H1 (cell line): ENCODE data around the gene BMERB1. TPM values are rescaled to one million over a fixed set of nuclear protein-coding genes. Genes with fewer than 3 reads are reported as not detected.

Experiments
- CTCF ChIA-PET: fragments of 300-600 bp; sonication (Branson Sonifier 250); formaldehyde crosslinking; loops from one replicate; lab custom pipeline; 2021; ENCODE audit not compliant: partially characterized antibody; lab: Charles Lee
- POLR2A ChIA-PET: fragments of 300-600 bp; sonication (Branson Sonifier 250); formaldehyde crosslinking; loops from one replicate; lab custom pipeline; 2021; ENCODE audit warnings: inconsistent platforms; ENCODE audit not compliant: partially characterized antibody; lab: Charles Lee
- DNase-seq, 2 experiments: peaks; one replicate each; pipeline versions ENCODE4 v3.0.0 to v3.0.0-alpha.2; 2010 to 2022; ENCODE audit warnings: low spot score in 2 of 2, low read depth in 1 of 2, mixed read lengths in 1 of 2
- FAIRE-seq: peaks from 2 replicates; lab custom pipeline; 2011; peaks lifted over from hg19 to GRCh38; lab: Jason Lieb, UNC
- H2AFZ ChIP-seq: 2 replicates; pipeline ENCODE4 v1.8.1; 2012; ENCODE audit warnings: low read length, inconsistent platforms
- H2AK5ac ChIP-seq: 2 replicates; pipeline ENCODE4 v1.6.1; 2013; ENCODE audit warnings: low read depth, low read length
- H2BK120ac ChIP-seq: replicated peaks from 2 replicates; pipeline ENCODE3; 2013; ENCODE audit warnings: low read depth, low read length, inconsistent platforms
- H2BK12ac ChIP-seq: 2 replicates; pipeline ENCODE4 v1.6.1; 2013; ENCODE audit warnings: low read depth, low read length
- H2BK15ac ChIP-seq: 2 replicates; pipeline ENCODE4 v1.6.1; 2013; ENCODE audit warnings: low read length
- H2BK20ac ChIP-seq: 2 replicates; pipeline ENCODE4 v1.6.1; 2013; ENCODE audit warnings: low read length
- H2BK5ac ChIP-seq: 2 replicates; pipeline ENCODE4 v1.6.1; 2013; ENCODE audit warnings: low read depth, low read length
- H3K14ac ChIP-seq: 2 replicates; pipeline ENCODE4 v1.6.1; 2013; ENCODE audit warnings: inconsistent platforms; ENCODE audit not compliant: insufficient read length
- H3K18ac ChIP-seq: 2 replicates; pipeline ENCODE4 v1.6.1; 2013; ENCODE audit warnings: low read length; ENCODE audit errors: extremely low read depth
- H3K23ac ChIP-seq: 2 replicates; pipeline ENCODE4 v1.6.1; 2013; ENCODE audit warnings: inconsistent platforms; ENCODE audit not compliant: insufficient read length
- H3K23me2 ChIP-seq: 2 replicates; pipeline ENCODE4 v1.6.1; 2013; ENCODE audit warnings: low read depth, low read length
- H3K27ac ChIP-seq: 2 replicates; pipeline ENCODE4 v1.6.1; 2011; ENCODE audit warnings: low read depth, low read length, inconsistent platforms
- H3K27me3 ChIP-seq, 4 experiments: replicated peaks in 1 of 4; 1 replicate in 1 of 4; 2 replicates in 3 of 4; pipeline versions ENCODE4 v1.6.1 to v1.8.1; 2011 to 2013; ENCODE audit warnings: low read length in 3 of 4, mild to moderate bottlenecking in 3 of 4, inconsistent platforms in 2 of 4, mixed read lengths in 2 of 4, moderate library complexity in 1 of 4; ENCODE audit not compliant: control insufficient read depth in 3 of 4, insufficient read depth in 3 of 4; ENCODE audit errors: extremely low read depth in 1 of 4
- H3K36me3 ChIP-seq, 4 experiments: 2 replicates each; pipeline versions ENCODE4 v1.6.1 to v1.8.1; 2011 to 2013; ENCODE audit warnings: mild to moderate bottlenecking in 4 of 4, low read length in 3 of 4, moderate library complexity in 2 of 4, control low read depth in 1 of 4, inconsistent platforms in 1 of 4; ENCODE audit not compliant: insufficient read depth in 4 of 4, control insufficient read depth in 2 of 4
- H3K4ac ChIP-seq: replicated peaks from 2 replicates; pipeline ENCODE3; 2013; ENCODE audit warnings: low read length, low read depth, mixed read lengths, inconsistent platforms; ENCODE audit not compliant: insufficient read length
- H3K4me1 ChIP-seq, 4 experiments: replicated peaks in 1 of 4; 1 replicate in 1 of 4; 2 replicates in 3 of 4; pipeline versions ENCODE4 v1.6.1 to v1.8.1; 2011 to 2013; ENCODE audit warnings: low read length in 3 of 4, inconsistent platforms in 2 of 4, mixed read lengths in 1 of 4; ENCODE audit not compliant: insufficient read depth in 4 of 4, control insufficient read depth in 3 of 4
- H3K4me2 ChIP-seq, 2 experiments: 2 replicates each; pipeline versions ENCODE4 v1.6.1 to v1.8.1; 2011 to 2013; ENCODE audit warnings: low read depth in 2 of 2, low read length in 2 of 2, control low read depth in 1 of 2, inconsistent platforms in 1 of 2, mild to moderate bottlenecking in 1 of 2; ENCODE audit not compliant: insufficient read depth in 1 of 2
- H3K4me3 ChIP-seq, 4 experiments: fragments of 200-600, 300-600 bp in 1 of 4; sonication (generic), shearing (Covaris generic), sonication (Bioruptor Twin) in 1 of 4; 2 replicates each; pipeline versions ENCODE4 v1.5.1 to v1.8.1; 2011 to 2016; ENCODE audit warnings: low read length in 4 of 4, low read depth in 3 of 4, control low read depth in 2 of 4, inconsistent platforms in 2 of 4, mild to moderate bottlenecking in 2 of 4, mixed read lengths in 1 of 4, moderate library complexity in 1 of 4; ENCODE audit not compliant: insufficient read depth in 2 of 4; ENCODE audit errors: extremely low read depth in 1 of 4
- H3K56ac ChIP-seq: replicated peaks from 2 replicates; pipeline ENCODE3; 2013; ENCODE audit warnings: low read depth, mild to moderate bottlenecking, mixed read lengths, low read length, inconsistent platforms; ENCODE audit not compliant: insufficient read length
- H3K79me1 ChIP-seq: 2 replicates; pipeline ENCODE4 v1.6.1; 2013; ENCODE audit warnings: low read depth, low read length, control low read depth
- H3K79me2 ChIP-seq, 2 experiments: 2 replicates each; pipeline versions ENCODE4 v1.6.1 to v1.8.1; 2012 to 2013; ENCODE audit warnings: low read length in 2 of 2, mild to moderate bottlenecking in 2 of 2, inconsistent platforms in 1 of 2; ENCODE audit not compliant: insufficient read depth in 2 of 2, control insufficient read depth in 1 of 2
- H3K9ac ChIP-seq, 4 experiments: replicated peaks in 1 of 4; 1 replicate in 1 of 4; 2 replicates in 3 of 4; pipeline versions ENCODE4 v1.6.1 to v1.8.1; 2011 to 2013; ENCODE audit warnings: low read depth in 3 of 4, low read length in 3 of 4, control low read depth in 2 of 4, mild to moderate bottlenecking in 2 of 4, moderate library complexity in 2 of 4, inconsistent platforms in 1 of 4; ENCODE audit errors: extremely low read depth in 1 of 4
- H3K9me3 ChIP-seq, 2 experiments: 2 replicates each; pipeline versions ENCODE4 v1.6.1 to v1.8.1; 2012 to 2013; ENCODE audit warnings: mild to moderate bottlenecking in 2 of 2, moderate library complexity in 2 of 2, control low read depth in 1 of 2, inconsistent platforms in 1 of 2, low read depth in 1 of 2, low read length in 1 of 2, mixed read lengths in 1 of 2; ENCODE audit not compliant: insufficient read depth in 2 of 2
- H4K20me1 ChIP-seq, 2 experiments: replicated peaks in 1 of 2; 2 replicates each; pipeline versions ENCODE3 to v1.8.1; 2011 to 2013; ENCODE audit warnings: inconsistent platforms in 2 of 2, low read length in 2 of 2, mild to moderate bottlenecking in 1 of 2; ENCODE audit not compliant: insufficient read depth in 2 of 2, control insufficient read depth in 1 of 2
- H4K5ac ChIP-seq: 2 replicates; pipeline ENCODE4 v1.6.1; 2013; ENCODE audit warnings: low read length, low read depth, mixed read lengths, inconsistent platforms; ENCODE audit not compliant: insufficient read length
- H4K8ac ChIP-seq: 2 replicates; pipeline ENCODE4 v1.8.0; 2013; ENCODE audit warnings: mild to moderate bottlenecking, moderate library complexity, low read length, inconsistent platforms; ENCODE audit not compliant: insufficient read depth; ENCODE audit errors: extremely low read depth
- H4K91ac ChIP-seq: replicated peaks from 2 replicates; pipeline ENCODE3; 2013; ENCODE audit warnings: low read length, mixed read lengths, inconsistent platforms; ENCODE audit not compliant: insufficient read length
- BCL11A ChIP-seq, 2 experiments: IDR thresholded peaks; one replicate each; pipeline ENCODE4 v1.6.1; 2011; ENCODE audit warnings: low read depth in 2 of 2, low read length in 2 of 2, mild to moderate bottlenecking in 2 of 2
- CBX8 ChIP-seq: fragments of 300-800, 300-1000 bp; sonication (generic); IDR thresholded peaks from 2 replicates; pipeline ENCODE4 v1.7.1; 2016; ENCODE audit warnings: low read depth, low read length, borderline replicate concordance
- CREB1 ChIP-seq: IDR thresholded peaks from 2 replicates; pipeline ENCODE4 v1.6.1; 2012; ENCODE audit warnings: inconsistent platforms
- KDM1A ChIP-seq: fragments of 200-600, 300-600 bp; sonication (generic); IDR thresholded peaks from 2 replicates; pipeline ENCODE4 v1.7.1; 2016; ENCODE audit warnings: mild to moderate bottlenecking, low read length, borderline replicate concordance
- KDM5A ChIP-seq: fragments of 200-600 bp; IDR thresholded peaks from 2 replicates; pipeline ENCODE4 v1.7.1; 2012; ENCODE audit warnings: mild to moderate bottlenecking, low read length, inconsistent platforms, mixed read lengths
- POLR2A ChIP-seq, 2 experiments: IDR thresholded peaks; 1 replicate in 1 of 2; 2 replicates in 1 of 2; pipeline ENCODE4 v1.6.1; 2011; ENCODE audit warnings: low read depth in 2 of 2, low read length in 2 of 2, mild to moderate bottlenecking in 2 of 2; ENCODE audit errors: control extremely low read depth in 1 of 2
- RAD21 ChIP-seq, 2 experiments: IDR thresholded peaks in 1 of 2; conservative IDR thresholded peaks in 1 of 2; 2 replicates each; pipeline ENCODE4 v1.6.1; 2011; ENCODE audit warnings: low read depth in 2 of 2, low read length in 2 of 2, improper control_type of control experiment in 1 of 2, inconsistent platforms in 1 of 2, mild to moderate bottlenecking in 1 of 2, moderate library complexity in 1 of 2
- SRF ChIP-seq: IDR thresholded peaks from 2 replicates; pipeline ENCODE4 v1.6.1; 2011; ENCODE audit warnings: mild to moderate bottlenecking, low read depth, low read length, moderate library complexity
- TBP ChIP-seq: IDR thresholded peaks from 2 replicates; pipeline ENCODE4 v1.6.1; 2011; ENCODE audit warnings: low read depth, low read length, improper control_type of control experiment
- TEAD4 ChIP-seq: IDR thresholded peaks from 2 replicates; pipeline ENCODE4 v1.6.1; 2012; ENCODE audit warnings: low read depth, low read length, inconsistent platforms, mixed read lengths
- YY1 ChIP-seq: IDR thresholded peaks from 2 replicates; pipeline ENCODE4 v1.6.1; 2011; ENCODE audit warnings: low read depth, mild to moderate bottlenecking, low read length
- WGBS, 2 experiments: shearing (Covaris generic) in 1 of 2; methylation state at CpG; one replicate each; pipeline versions ENCODE4 v1.1.6 to v1.1.7; 2013 to 2015; ENCODE audit warnings: low lambda C conversion rate in 2 of 2, mixed read lengths in 2 of 2, inconsistent platforms in 1 of 2, low coverage in 1 of 2, missing lambda C conversion rate in 1 of 2; ENCODE audit not compliant: insufficient replicate concordance in 2 of 2, insufficient coverage in 1 of 2, insufficient read length in 1 of 2; ENCODE audit errors: extremely low coverage in 1 of 2, missing lambda C conversion rate in 1 of 2; 5-methylcytosine and 5-hydroxymethylcytosine counted together
- polyA plus RNA-seq, 7 experiments: library from polyadenylated mRNA; depleted of rRNA in 3 of 7; stranded (reverse) in 5 of 7; unstranded in 2 of 7; fragments of >200 nt in 5 of 7; fragments of 200-250 nt in 2 of 7; gene quantifications; 1 replicate in 5 of 7; 2 replicates in 1 of 7; 4 replicates in 1 of 7; pipeline versions ENCODE4 v1.2.1 to v1.2.3, GENCODE V29; 2011 to 2013; ENCODE audit warnings: missing spikeins in 2 of 7, mixed read lengths in 2 of 7
- total RNA-seq: library from RNA; stranded (reverse); fragmentation: NEBNext Ultra II Directional; extraction: Animal tissue kit (Norgen Biotek cat#: 25700); gene quantifications from 2 replicates; pipeline ENCODE4 v1.2.1, GENCODE V29; 2021
- TF ChIP-seq, protein P1 (sequence below), 3 experiments: IDR thresholded peaks; 1 replicate in 2 of 3; 2 replicates in 1 of 3; pipeline versions ENCODE4 v1.5.1 to v1.6.1; 2011; ENCODE audit warnings: low read length in 3 of 3, mild to moderate bottlenecking in 3 of 3, inconsistent platforms in 2 of 3, low read depth in 1 of 3, moderate library complexity in 1 of 3; ENCODE audit not compliant: insufficient read depth in 1 of 3; ENCODE audit errors: control extremely low read depth in 1 of 3
- TF ChIP-seq, protein P2 (sequence below): IDR thresholded peaks from 2 replicates; pipeline ENCODE4 v1.6.1; 2012; ENCODE audit warnings: inconsistent platforms

BMERB1 gene
- total and polyA plus RNA-seq, 2 of the 8 experiments (the other 6 are each of a cell fraction or from before 2014, with no cell fraction given), result 23.5 to 27.1 TPM

DNA sequence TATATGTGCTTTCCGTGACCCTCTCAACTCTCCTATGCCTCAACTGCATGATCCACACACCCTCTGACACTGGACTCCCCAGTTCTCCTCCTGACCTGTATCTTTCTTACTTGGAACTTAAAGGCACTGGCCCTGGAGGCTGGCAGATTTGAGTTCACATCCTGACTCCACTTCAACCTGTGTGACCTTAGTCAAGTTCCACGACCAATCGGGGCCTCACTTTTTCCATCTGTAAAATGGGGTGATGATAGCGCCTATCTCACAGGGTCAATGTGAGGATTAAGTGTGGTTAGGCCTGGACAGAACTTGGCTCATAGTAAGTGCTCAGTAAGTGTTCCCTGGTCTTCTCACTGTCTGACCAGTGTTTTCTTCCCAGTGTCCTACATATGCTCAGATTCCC, 183.5 kb downstream of the BMERB1 start:
- 82% methylated on average over 4 of the region's 4 CpGs; no CpG with 5 or more reads in 1 of the 2 experiments for WGBS, 2 experiments
- H3K79me1 ChIP-seq, result no peaks in the 10 kb centered on the region
- H3K27me3 ChIP-seq, result no peaks in the 10 kb centered on the region
- H4K5ac ChIP-seq, result no peak overlapping the region
- peaks cover 2 to 3% of the 10 kb centered on the region in 2 experiments for H4K20me1 ChIP-seq
- H2AFZ ChIP-seq, result no peak overlapping the region
- no peak overlapping the region for H3K4me3 ChIP-seq
- ChIA-PET CTCF (no interaction called here), POLR2A (no interaction called here)
- H3K14ac ChIP-seq, result no peak overlapping the region
- no peak overlapping the region for H3K27ac ChIP-seq
- no peak overlapping the region for H4K8ac ChIP-seq
- no peak overlapping the region for H2AK5ac ChIP-seq
- no peak overlapping the region for H2BK5ac ChIP-seq
- no peak overlapping the region for H4K91ac ChIP-seq
- no peak overlapping the region for H2BK120ac ChIP-seq
- no peak overlapping the region for H3K4me2 ChIP-seq
- H3K18ac ChIP-seq, result no peak overlapping the region
- no peaks in the 10 kb centered on the region for H3K23me2 ChIP-seq
- H3K4ac ChIP-seq, result no peak overlapping the region
- H2BK12ac ChIP-seq, result no peak overlapping the region
- H3K23ac ChIP-seq, result no peak overlapping the region
- H3K79me2 ChIP-seq, result no peaks in the 10 kb centered on the region
- no peaks in the 10 kb centered on the region for H3K4me1 ChIP-seq
- H3K56ac ChIP-seq, result no peak overlapping the region
- no peak for FAIRE-seq
- DNase-seq, result no peak
- H3K36me3 ChIP-seq, result peaks cover 4 to 49% (median 39%) of the 10 kb centered on the region in 4 experiments; a peak in 7 of 8 replicates
- H2BK20ac ChIP-seq, result no peak overlapping the region
- H3K9me3 ChIP-seq, result no peaks in the 10 kb centered on the region
- H2BK15ac ChIP-seq, result no peak overlapping the region
- H3K9ac ChIP-seq, result no peak overlapping the region
- no peak for TF ChIP-seq TBP
- no peak for TF ChIP-seq SRF
- TF ChIP-seq, protein P1, sequence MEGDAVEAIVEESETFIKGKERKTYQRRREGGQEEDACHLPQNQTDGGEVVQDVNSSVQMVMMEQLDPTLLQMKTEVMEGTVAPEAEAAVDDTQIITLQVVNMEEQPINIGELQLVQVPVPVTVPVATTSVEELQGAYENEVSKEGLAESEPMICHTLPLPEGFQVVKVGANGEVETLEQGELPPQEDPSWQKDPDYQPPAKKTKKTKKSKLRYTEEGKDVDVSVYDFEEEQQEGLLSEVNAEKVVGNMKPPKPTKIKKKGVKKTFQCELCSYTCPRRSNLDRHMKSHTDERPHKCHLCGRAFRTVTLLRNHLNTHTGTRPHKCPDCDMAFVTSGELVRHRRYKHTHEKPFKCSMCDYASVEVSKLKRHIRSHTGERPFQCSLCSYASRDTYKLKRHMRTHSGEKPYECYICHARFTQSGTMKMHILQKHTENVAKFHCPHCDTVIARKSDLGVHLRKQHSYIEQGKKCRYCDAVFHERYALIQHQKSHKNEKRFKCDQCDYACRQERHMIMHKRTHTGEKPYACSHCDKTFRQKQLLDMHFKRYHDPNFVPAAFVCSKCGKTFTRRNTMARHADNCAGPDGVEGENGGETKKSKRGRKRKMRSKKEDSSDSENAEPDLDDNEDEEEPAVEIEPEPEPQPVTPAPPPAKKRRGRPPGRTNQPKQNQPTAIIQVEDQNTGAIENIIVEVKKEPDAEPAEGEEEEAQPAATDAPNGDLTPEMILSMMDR (IDR thresholded peaks at IDR 0.05; ENCODE audit: control extremely low read depth in 1 of 3, insufficient read depth in 1 of 3, low read depth in 1 of 3, low read length in 3 of 3), result no peak
- TF ChIP-seq TEAD4, result no peak
- TF ChIP-seq POLR2A (IDR thresholded peaks at IDR 0.05; ENCODE audit: control extremely low read depth in 1 of 2, low read depth in 2 of 2, low read length in 2 of 2), result no peak
- no peak for TF ChIP-seq BCL11A (IDR thresholded peaks at IDR 0.05; ENCODE audit: low read depth in 2 of 2, low read length in 2 of 2)
- TF ChIP-seq KDM1A, result no peak
- TF ChIP-seq, protein P2, sequence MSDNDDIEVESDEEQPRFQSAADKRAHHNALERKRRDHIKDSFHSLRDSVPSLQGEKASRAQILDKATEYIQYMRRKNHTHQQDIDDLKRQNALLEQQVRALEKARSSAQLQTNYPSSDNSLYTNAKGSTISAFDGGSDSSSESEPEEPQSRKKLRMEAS, result no peak
- no peak for TF ChIP-seq RAD21 (IDR thresholded peaks at IDR 0.05 in 1 of 2, conservative IDR thresholded peaks at IDR 0.05 in 1 of 2; ENCODE audit: low read depth in 2 of 2, low read length in 2 of 2)
- TF ChIP-seq CBX8, result no peak
- no peak for TF ChIP-seq YY1
- TF ChIP-seq CREB1, result no peak
- no peak for TF ChIP-seq KDM5A
